SK-N-SH (cell line): ENCODE results near the gene SYNM. TPM values are rescaled to one million over a fixed set of nuclear protein-coding genes. Genes with fewer than 3 reads are reported as not detected.

Source experiments
- CTCF ChIA-PET: fragments of 300-600, 350-600 bp; formaldehyde crosslinking; extraction: SDS; loops from one replicate; lab custom pipeline; 2021; lab: Yijun Ruan, JAX
- POLR2A ChIA-PET: fragments of 350-600 bp; sonication (Branson Sonifier 250); formaldehyde crosslinking; extraction: SDS; loops from one replicate; lab custom pipeline; 2020; ENCODE audit warnings: antibody characterized with exemption, inconsistent platforms; lab: Yijun Ruan, JAX
- DNase-seq: peaks from one replicate; pipeline ENCODE4 v3.0.0; 2012
- H2AFZ ChIP-seq: fragments of 200-600 bp; sonication (generic); 2 replicates; pipeline ENCODE4 v1.8.1; 2016; ENCODE audit warnings: antibody characterized with exemption, mild to moderate bottlenecking, low read depth
- H3F3A ChIP-seq: fragments of 200-600 bp; sonication (generic); replicated peaks from 2 replicates; pipeline ENCODE3; 2016; ENCODE audit warnings: antibody characterized with exemption, mild to moderate bottlenecking; ENCODE audit not compliant: insufficient read depth
- H3K27ac ChIP-seq, 2 experiments: fragments of 200-500 bp in 1 of 2; fragments of 200-600 bp in 1 of 2; sonication (Bioruptor generic) in 1 of 2; sonication (generic), shearing (Covaris generic) in 1 of 2; 2 replicates each; pipeline versions ENCODE4 v1.5.1 to v1.6.1; 2014 to 2016; ENCODE audit warnings: low read depth in 2 of 2, inconsistent platforms in 1 of 2, low read length in 1 of 2, mild to moderate bottlenecking in 1 of 2, mixed read lengths in 1 of 2
- H3K27me3 ChIP-seq: fragments of 200-600 bp; sonication (generic), shearing (Covaris generic); 2 replicates; pipeline ENCODE4 v1.6.1; 2016; ENCODE audit warnings: mixed run types; ENCODE audit not compliant: insufficient read depth
- H3K36me3 ChIP-seq, 2 experiments: fragments of 200-500 bp in 1 of 2; fragments of 200-600 bp in 1 of 2; sonication (Bioruptor generic) in 1 of 2; sonication (generic) in 1 of 2; replicated peaks in 1 of 2; 2 replicates each; pipeline versions ENCODE3 to v1.5.1; 2014 to 2016; ENCODE audit warnings: low read length in 1 of 2, mild to moderate bottlenecking in 1 of 2; ENCODE audit not compliant: insufficient read depth in 2 of 2, control insufficient read depth in 1 of 2
- H3K4me1 ChIP-seq, 2 experiments: fragments of 200-500 bp in 1 of 2; fragments of 200-600 bp in 1 of 2; sonication (Bioruptor generic) in 1 of 2; sonication (generic), shearing (Covaris generic) in 1 of 2; 2 replicates each; pipeline versions ENCODE4 v1.5.1 to v1.6.1; 2014 to 2016; ENCODE audit warnings: low read depth in 1 of 2, low read length in 1 of 2, mixed run types in 1 of 2; ENCODE audit not compliant: insufficient read depth in 2 of 2, control insufficient read depth in 1 of 2
- H3K4me2 ChIP-seq: fragments of 200-600 bp; sonication (generic), shearing (Covaris generic); 2 replicates; pipeline ENCODE4 v1.6.1; 2017; ENCODE audit warnings: mixed run types
- H3K4me3 ChIP-seq, 2 experiments: fragments of 200-500 bp in 1 of 2; fragments of 200-600 bp in 1 of 2; sonication (Bioruptor generic) in 1 of 2; sonication (generic), shearing (Covaris generic) in 1 of 2; 2 replicates each; pipeline versions ENCODE4 v1.5.1 to v1.8.1; 2014 to 2016; ENCODE audit warnings: low read depth in 2 of 2, inconsistent platforms in 1 of 2, low read length in 1 of 2, mild to moderate bottlenecking in 1 of 2, mixed read lengths in 1 of 2, moderate library complexity in 1 of 2
- H3K79me2 ChIP-seq: fragments of 200-600 bp; sonication (generic); 2 replicates; pipeline ENCODE4 v1.8.1; 2017; ENCODE audit warnings: mild to moderate bottlenecking; ENCODE audit not compliant: insufficient read depth
- H3K9ac ChIP-seq: fragments of 200-600 bp; sonication (generic); 2 replicates; pipeline ENCODE4 v1.6.1; 2017; ENCODE audit warnings: mixed run types
- H3K9me2 ChIP-seq: fragments of 200-600 bp; sonication (generic); 2 replicates; pipeline ENCODE4 v1.6.1; 2017; ENCODE audit warnings: mixed run types
- H3K9me3 ChIP-seq: fragments of 200-600 bp; sonication (generic); 2 replicates; pipeline ENCODE4 v1.6.1; 2017; ENCODE audit warnings: mixed run types, mild to moderate bottlenecking, moderate library complexity
- H4K20me1 ChIP-seq: fragments of 200-600 bp; sonication (generic); 2 replicates; pipeline ENCODE4 v1.6.1; 2017; ENCODE audit warnings: mild to moderate bottlenecking, mixed run types; ENCODE audit not compliant: insufficient read depth
- ELF1 ChIP-seq: IDR thresholded peaks from 2 replicates; pipeline ENCODE4 v1.4.0; 2012
- JUND ChIP-seq: IDR thresholded peaks from 2 replicates; pipeline ENCODE4 v1.4.0; 2012
- MXI1 ChIP-seq: IDR thresholded peaks from 2 replicates; pipeline ENCODE4 v1.6.1; 2012; ENCODE audit warnings: mild to moderate bottlenecking, low read depth, low read length, improper control_type of control experiment
- NFIC ChIP-seq: IDR thresholded peaks from 2 replicates; pipeline ENCODE4 v1.4.0; 2012; ENCODE audit warnings: borderline replicate concordance
- RAD21 ChIP-seq: IDR thresholded peaks from 2 replicates; pipeline ENCODE4 v1.6.1; 2012; ENCODE audit warnings: mild to moderate bottlenecking, low read length
- RFX5 ChIP-seq: IDR thresholded peaks from 2 replicates; pipeline ENCODE4 v1.6.1; 2012; ENCODE audit warnings: mild to moderate bottlenecking, improper control_type of control experiment, low read length
- TCF12 ChIP-seq: IDR thresholded peaks from 2 replicates; pipeline ENCODE4 v1.4.0; 2012
- TEAD4 ChIP-seq: IDR thresholded peaks from 2 replicates; pipeline ENCODE4 v1.4.0; 2012; ENCODE audit warnings: mild to moderate bottlenecking, borderline replicate concordance; ENCODE audit not compliant: insufficient read depth
- WGBS: methylation state at CpG from one replicate; pipeline ENCODE4 v1.1.6; 2017; ENCODE audit warnings: low lambda C conversion rate; 5-methylcytosine and 5-hydroxymethylcytosine counted together
- polyA plus RNA-seq, 3 experiments: library from polyadenylated mRNA; depleted of rRNA; stranded (reverse); fragments of >200 nt; gene quantifications; 2 replicates each; pipeline ENCODE4 v1.2.3, GENCODE V29; 2012
- TF ChIP-seq, protein P1 (sequence below): IDR thresholded peaks from 2 replicates; pipeline ENCODE4; 2012

The SYNM gene
- polyA plus RNA-seq, 1 of the 3 experiments (the other 2 are of a cell fraction) = 5.0 TPM

- ChIA-PET POLR2A (no interaction called here), CTCF (interaction anchor here (1.3 kb wide), 1 partner anchor 68 kb away, joined by 3 read pairs; no protein-coding TSS in a partner anchor)
- H3K27ac ChIP-seq = peak overlapping the region in 1 of 2 experiments; percentile 42; a peak in 1 of 4 replicates
- WGBS = 94% methylated on average over 4 of the region's 5 CpGs
- no peak overlapping the region for H2AFZ ChIP-seq
- H3K79me2 ChIP-seq = no peaks in the 10 kb centered on the region
- TF ChIP-seq RFX5 (no peak), ELF1 (no peak), RAD21 (no peak), TEAD4 (no peak), TCF12 (no peak), JUND (no peak)
- TF ChIP-seq, protein P1, sequence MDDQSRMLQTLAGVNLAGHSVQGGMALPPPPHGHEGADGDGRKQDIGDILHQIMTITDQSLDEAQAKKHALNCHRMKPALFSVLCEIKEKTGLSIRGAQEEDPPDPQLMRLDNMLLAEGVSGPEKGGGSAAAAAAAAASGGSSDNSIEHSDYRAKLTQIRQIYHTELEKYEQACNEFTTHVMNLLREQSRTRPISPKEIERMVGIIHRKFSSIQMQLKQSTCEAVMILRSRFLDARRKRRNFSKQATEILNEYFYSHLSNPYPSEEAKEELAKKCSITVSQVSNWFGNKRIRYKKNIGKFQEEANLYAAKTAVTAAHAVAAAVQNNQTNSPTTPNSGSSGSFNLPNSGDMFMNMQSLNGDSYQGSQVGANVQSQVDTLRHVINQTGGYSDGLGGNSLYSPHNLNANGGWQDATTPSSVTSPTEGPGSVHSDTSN = no peak
- H3K4me2 ChIP-seq = 0 out of 2 replicates have a peak overlapping the region, but pooled peaks have one; percentile 30
- no peak overlapping the region for H3K9ac ChIP-seq
- no peaks in the 10 kb centered on the region for H3K9me2 ChIP-seq
- no peaks in the 10 kb centered on the region for H3K36me3 ChIP-seq
- H3F3A ChIP-seq = peaks cover 5% of the 10 kb centered on the region
- H3K4me1 ChIP-seq = peaks cover 2 to 11% of the 10 kb centered on the region in 2 experiments; a peak in 3 of 4 replicates
- H3K4me3 ChIP-seq = no peak overlapping the region
- H3K27me3 ChIP-seq = no peaks in the 10 kb centered on the region
- DNase-seq = no peak
- no peaks in the 10 kb centered on the region for H4K20me1 ChIP-seq
- H3K9me3 ChIP-seq = no peaks in the 10 kb centered on the region
These were observed 64.0 kb downstream of the SYNM start for GRCh38 chr15:99168601-99169580.

GRCh38 chr15:99169769-99170311 lies 65.0 kb downstream of the SYNM start:
- Histone ChIP-seq H4K20me1 (no peaks in the 10 kb centered on the region), H3K36me3 (no peaks in the 10 kb centered on the region), H3K27ac (peak overlapping the region in 1 of 2 experiments; percentile 42; a peak in 2 of 4 replicates), H3K9ac (no peak overlapping the region), H3K4me1 (peaks cover 3 to 11% of the 10 kb centered on the region in 2 experiments; a peak in 3 of 4 replicates), H2AFZ (no peak overlapping the region), H3K27me3 (no peaks in the 10 kb centered on the region), H3K79me2 (no peaks in the 10 kb centered on the region), H3K4me2 (0 out of 2 replicates have a peak overlapping the region, but pooled peaks have one; percentile 30), H3K4me3 (no peak overlapping the region), H3K9me2 (no peaks in the 10 kb centered on the region), H3F3A (peaks cover 5% of the 10 kb centered on the region), H3K9me3 (no peaks in the 10 kb centered on the region)
- no peak for DNase-seq
- CTCF ChIA-PET = interaction anchor here (1.1 to 1.3 kb wide), 2 partner anchors 64 to 69 kb away, joined by 3 to 4 read pairs; partner anchors contain the start of gene SYNM
- TF ChIP-seq NFIC = peak; percentile 40; the same call in 1 of the 2 replicates
- TF ChIP-seq MXI1 = no peak
- WGBS = 73% methylated on average over 10 of the region's 10 CpGs
- POLR2A ChIA-PET = no interaction called here
